Neural crest cell (in vitro differentiated cells): ENCODE measurements around the gene NTRK2. TPM values are rescaled to one million over a fixed set of nuclear protein-coding genes. Genes with fewer than 3 reads are reported as not detected.

Experiments
- DNase-seq: peaks from one replicate; pipeline ENCODE4 v3.0.0; 2021; ENCODE audit warnings: low read depth, mixed read lengths, low spot score
- H3K27ac Mint-ChIP-seq: one replicate; pipeline ENCODE4 v1.8.0; 2021; ENCODE audit warnings: mild to moderate bottlenecking, mixed read lengths; ENCODE audit not compliant: unreplicated experiment
- H3K27me3 Mint-ChIP-seq: 2 replicates; pipeline ENCODE4 v1.8.0; 2021; ENCODE audit warnings: low read depth, mild to moderate bottlenecking, mixed read lengths
- H3K36me3 Mint-ChIP-seq: 2 replicates; pipeline ENCODE4 v1.8.0; 2021; ENCODE audit warnings: low read depth, mild to moderate bottlenecking, mixed read lengths
- H3K4me1 Mint-ChIP-seq: 2 replicates; pipeline ENCODE4 v1.8.0; 2021; ENCODE audit warnings: mixed read lengths
- H3K4me3 Mint-ChIP-seq: one replicate; pipeline ENCODE4 v1.8.0; 2021; ENCODE audit warnings: mild to moderate bottlenecking, mixed read lengths
- H3K9me3 Mint-ChIP-seq: 2 replicates; pipeline ENCODE4 v1.8.0; 2021; ENCODE audit warnings: mixed read lengths
- CTCF ChIP-seq: fragments of 200-600 bp; sonication (generic); conservative IDR thresholded peaks from 2 replicates; pipeline ENCODE4 v1.5.0; 2021; ENCODE audit warnings: antibody characterized with exemption, mild to moderate bottlenecking
- total RNA-seq: library from RNA; stranded (reverse); gene quantifications from 2 replicates; pipeline ENCODE4 v1.2.1, GENCODE V29; 2021

NTRK2 gene
- total RNA-seq, 1 donor from 2014 or later, result 20.6 TPM

GRCh38 chr9:85040146-85040545 is 370.6 kb downstream of the NTRK2 start:
- peaks cover 3% of the 10 kb centered on the region for H3K9me3 Mint-ChIP-seq
- DNase-seq, result no peak
- H3K27ac Mint-ChIP-seq, result no peak overlapping the region
- peaks cover 8% of the 10 kb centered on the region for H3K4me1 Mint-ChIP-seq
- no peaks in the 10 kb centered on the region for H3K27me3 Mint-ChIP-seq
- no peaks in the 10 kb centered on the region for H3K36me3 Mint-ChIP-seq
- no peak overlapping the region for H3K4me3 Mint-ChIP-seq
- TF ChIP-seq CTCF, result no peak

- Mint-ChIP-seq H3K4me1 (peaks cover 8% of the 10 kb centered on the region), H3K36me3 (no peaks in the 10 kb centered on the region), H3K27ac (no peak overlapping the region), H3K4me3 (no peak overlapping the region), H3K27me3 (no peaks in the 10 kb centered on the region), H3K9me3 (peaks cover 3% of the 10 kb centered on the region)
- peak; percentile 36 for DNase-seq
- no peak for TF ChIP-seq CTCF
These were observed 371.4 kb downstream of the NTRK2 start for GRCh38 chr9:85040821-85041465.

GRCh38 chr9:85041466-85042137 is 372.1 kb downstream of the NTRK2 start:
- Mint-ChIP-seq H3K27me3 (no peaks in the 10 kb centered on the region), H3K27ac (no peak overlapping the region), H3K4me1 (peaks cover 8% of the 10 kb centered on the region), H3K9me3 (peaks cover 3% of the 10 kb centered on the region), H3K4me3 (no peak overlapping the region), H3K36me3 (no peaks in the 10 kb centered on the region)
- no peak for DNase-seq
- no peak for TF ChIP-seq CTCF

GRCh38 chr9:85042981-85043647 is 373.6 kb downstream of the NTRK2 start:
- Mint-ChIP-seq H3K4me3 (no peak overlapping the region), H3K36me3 (no peaks in the 10 kb centered on the region), H3K9me3 (peaks cover 3% of the 10 kb centered on the region), H3K27ac (peak overlapping the region; percentile 82), H3K27me3 (no peaks in the 10 kb centered on the region), H3K4me1 (peaks cover 8% of the 10 kb centered on the region)
- TF ChIP-seq CTCF, result no peak
- no peak for DNase-seq

- Mint-ChIP-seq H3K27ac (peak overlapping the region; percentile 29), H3K4me1 (peaks cover 8% of the 10 kb centered on the region), H3K36me3 (no peaks in the 10 kb centered on the region), H3K27me3 (no peaks in the 10 kb centered on the region), H3K4me3 (no peak overlapping the region), H3K9me3 (peaks cover 5% of the 10 kb centered on the region)
- DNase-seq, result no peak
- no peak for TF ChIP-seq CTCF
These were observed 375.7 kb downstream of the NTRK2 start for GRCh38 chr9:85045271-85045670.
